ENCODE measurements around the gene SC5D.

- TF ChIP-seq ZNF274 (IDR thresholded peaks at IDR 0.05; ENCODE audit: borderline replicate concordance, extremely low read depth, low read length), result no peak
- TF ChIP-seq POLR2AphosphoS5 (IDR thresholded peaks at IDR 0.05; ENCODE audit: low read depth, low read length), result no peak
- no peak for TF ChIP-seq POLR2A (IDR thresholded peaks at IDR 0.05; ENCODE audit: control extremely low read depth in 1 of 2, low read depth in 2 of 2, low read length in 2 of 2)
- TF ChIP-seq CTCF (IDR thresholded peaks at IDR 0.05; ENCODE audit: control extremely low read depth in 1 of 3, insufficient read depth in 1 of 3, low read depth in 1 of 3, low read length in 3 of 3), result no peak
- TF ChIP-seq ATF3 (IDR thresholded peaks at IDR 0.05; ENCODE audit: insufficient read depth, low read depth, low read length), result no peak
- no peak for TF ChIP-seq MAFK (IDR thresholded peaks at IDR 0.05; ENCODE audit: low read depth, low read length)
These were observed 43.8 kb downstream of the SC5D start for GRCh38 chr11:121336279-121336937.

All from H1 (cell line).